ENCODE measurements around the gene TDRD15. TPM values are rescaled to one million over a fixed set of nuclear protein-coding genes. Genes with fewer than 3 reads are reported as not detected.

Gene TDRD15
- total and polyA plus RNA-seq, 2 of the 4 experiments (the other 2 are of a cell fraction) = not detected

GRCh38 chr2:21111012-21111411 is 12.8 kb upstream of the TDRD15 start:
- no peaks in the 10 kb centered on the region for H4K20me1 ChIP-seq (ENCODE audit: insufficient read depth, low read length)
- no peaks in the 10 kb centered on the region for H3K9me3 ChIP-seq (ENCODE audit: control insufficient read depth, insufficient read depth, low read length)
- no peak overlapping the region for H2BK15ac ChIP-seq (ENCODE audit: low read depth, low read length)
- H2BK20ac ChIP-seq (ENCODE audit: low read depth, low read length) = no peak overlapping the region
- no peak overlapping the region for H3K9ac ChIP-seq (ENCODE audit: low read depth, low read length)
- no peak overlapping the region for H2BK120ac ChIP-seq (ENCODE audit: low read depth, low read length)
- no TSS peak for BruUV-seq (replicated peaks)
- no peak overlapping the region for H3K4me2 ChIP-seq (ENCODE audit: low read depth, low read length)
- no peak overlapping the region for H4K8ac ChIP-seq (ENCODE audit: low read depth in 2 of 2, low read length in 2 of 2)
- no peak overlapping the region for H2AK9ac ChIP-seq (replicated peaks; ENCODE audit: low read depth, low read length, poor library complexity)
- DNase-seq (no peak), ATAC-seq (ENCODE audit: low read depth) (no peak)
- POLR2A ChIA-PET (ENCODE audit: unreplicated experiment) = no interaction called here
- H4K91ac ChIP-seq (ENCODE audit: insufficient read depth, low read depth, low read length) = no peak overlapping the region
- no peak overlapping the region for H3K14ac ChIP-seq (replicated peaks; ENCODE audit: low read depth, low read length)
- in situ Hi-C loops (cut with MboI; ENCODE audit: low sequenced_read_pairs) = no loop called here
- no peaks in the 10 kb centered on the region for H3K27me3 ChIP-seq (ENCODE audit: control insufficient read depth, insufficient read depth, low read length)
- no peak overlapping the region for H3K56ac ChIP-seq (ENCODE audit: extremely low read depth, insufficient read depth, low read length)
- no CpG with 5 or more reads among the region's 1 CpG for WGBS, 2 experiments (ENCODE audit: extremely low coverage in 2 of 2, insufficient read length in 1 of 2)
- no peaks in the 10 kb centered on the region for H3K9me1 ChIP-seq (ENCODE audit: insufficient read depth, low read length)
- dilution Hi-C loops (cut with HindIII; ENCODE audit: low sequenced_read_pairs, unreplicated experiment) = no loop called here
- intact Hi-C loops (cut with micrococcal nuclease) = no loop called here
- no peak overlapping the region for H2AK5ac ChIP-seq (ENCODE audit: low read depth, low read length)
- H2BK5ac ChIP-seq (ENCODE audit: low read depth, low read length, poor library complexity, severe bottlenecking) = no peak overlapping the region
- no peaks in the 10 kb centered on the region for H3K4me1 ChIP-seq (ENCODE audit: control insufficient read depth, insufficient read depth, low read length)
- no peaks in the 10 kb centered on the region for H3K79me1 ChIP-seq (ENCODE audit: low read depth in 1 of 2, low read length in 2 of 2)
- no peak overlapping the region for H3K23ac ChIP-seq (ENCODE audit: low read depth, low read length)
- H3K4me3 ChIP-seq (ENCODE audit: insufficient read depth, low read depth, low read length) = no peak overlapping the region
- CTCF ChIA-PET = no interaction called here
- no peaks in the 10 kb centered on the region for H3K36me3 ChIP-seq (ENCODE audit: control insufficient read depth, insufficient read depth, low read length)
- no peak overlapping the region for H3K18ac ChIP-seq (ENCODE audit: low read depth, low read length)
- no peak overlapping the region for H2AFZ ChIP-seq (replicated peaks; ENCODE audit: low read length, poor library complexity)
- H4K5ac ChIP-seq (ENCODE audit: low read depth, low read length) = no peak overlapping the region
- H3K27ac ChIP-seq (ENCODE audit: insufficient read depth, low read length) = no peak overlapping the region
- no peak overlapping the region for H3K4ac ChIP-seq (ENCODE audit: low read depth, low read length)
- TF ChIP-seq USF2 (IDR thresholded peaks at IDR 0.05; ENCODE audit: low read depth, low read length) = no peak
- no peak for TF ChIP-seq ELK1 (IDR thresholded peaks at IDR 0.05; ENCODE audit: borderline replicate concordance, low read depth, low read length)
- no peak for TF ChIP-seq MAFK (IDR thresholded peaks at IDR 0.05; ENCODE audit: low read depth, low read length)
- no peak for TF ChIP-seq CTCF (conservative IDR thresholded peaks at IDR 0.05; ENCODE audit: low read depth, low read length)
- TF ChIP-seq CEBPB (IDR thresholded peaks at IDR 0.05; ENCODE audit: low read depth, low read length) = no peak
- TF ChIP-seq MXI1 (IDR thresholded peaks at IDR 0.05; ENCODE audit: borderline replicate concordance, low read depth, low read length) = no peak
- no peak for TF ChIP-seq NFE2L2 (IDR thresholded peaks at IDR 0.05; ENCODE audit: low read depth, low read length)
- no peak for TF ChIP-seq RFX5 (IDR thresholded peaks at IDR 0.05; ENCODE audit: low read depth, low read length)
